SU-DHL-6 (cell line): ENCODE results near the gene STK10.

Source experiments
- H2AFZ ChIP-seq: fragments of 200-600 bp; sonication (generic); 2 replicates; pipeline ENCODE4 v1.6.1; 2014; ENCODE audit warnings: low read depth, mild to moderate bottlenecking, moderate library complexity, mixed read lengths, antibody characterized with exemption, low read length; ENCODE audit not compliant: severe bottlenecking
- H3F3A ChIP-seq: fragments of 200-600 bp; shearing (Covaris generic); 2 replicates; pipeline ENCODE4 v1.6.0; 2016; ENCODE audit warnings: antibody characterized with exemption, mild to moderate bottlenecking; ENCODE audit not compliant: insufficient read depth
- H3K27ac ChIP-seq: fragments of 200-600 bp; sonication (generic); 2 replicates; pipeline ENCODE4 v1.5.1; 2016; ENCODE audit warnings: low read depth, mild to moderate bottlenecking, low read length, moderate library complexity, mixed read lengths
- H3K27me3 ChIP-seq: fragments of 200-600 bp; sonication (generic), shearing (Covaris generic); 2 replicates; pipeline ENCODE4 v1.6.0; 2014; ENCODE audit warnings: mild to moderate bottlenecking, low read length
- H3K36me3 ChIP-seq: fragments of 200-600 bp; sonication (generic); 2 replicates; pipeline ENCODE4 v1.6.1; 2014; ENCODE audit warnings: mild to moderate bottlenecking, low read length, mixed read lengths
- H3K4me2 ChIP-seq: fragments of 300-600, 200-600 bp; shearing (Covaris generic), sonication (generic); 2 replicates; pipeline ENCODE4 v1.6.0; 2014; ENCODE audit warnings: low read length, low read depth, mild to moderate bottlenecking; ENCODE audit not compliant: poor library complexity, severe bottlenecking
- H3K4me3 ChIP-seq: fragments of 200-600 bp; sonication (generic); 2 replicates; pipeline ENCODE4 v1.5.1; 2014; ENCODE audit warnings: antibody characterized with exemption, low read length, mild to moderate bottlenecking, mixed read lengths; ENCODE audit not compliant: insufficient read depth, poor library complexity, severe bottlenecking
- H3K79me2 ChIP-seq: fragments of 200-600 bp; sonication (generic); 2 replicates; pipeline ENCODE4 v1.6.1; 2014; ENCODE audit warnings: mild to moderate bottlenecking, low read length, moderate library complexity; ENCODE audit not compliant: insufficient read depth
- H3K9ac ChIP-seq: fragments of 200-600 bp; sonication (generic); 2 replicates; pipeline ENCODE4 v1.7.0; 2014; ENCODE audit warnings: mild to moderate bottlenecking, low read length
- H3K9me2 ChIP-seq: fragments of 200-600 bp; sonication (generic); replicated peaks from 2 replicates; pipeline ENCODE4 v1.6.1; 2014; ENCODE audit warnings: low read length; ENCODE audit not compliant: insufficient read depth
- H3K9me3 ChIP-seq: fragments of 200-600 bp; sonication (generic); 2 replicates; pipeline ENCODE4 v1.6.1; 2014; ENCODE audit warnings: low read length, mixed read lengths; ENCODE audit not compliant: insufficient read depth
- H4K20me1 ChIP-seq: fragments of 200-600 bp; sonication (generic); 2 replicates; pipeline ENCODE4 v1.6.1; 2014; ENCODE audit warnings: low read depth, mild to moderate bottlenecking, antibody characterized with exemption, low read length, moderate library complexity, mixed read lengths
- CTCF ChIP-seq: fragments of 200-600 bp; sonication (generic); IDR thresholded peaks from one replicate; pipeline ENCODE4 v1.5.1; 2017; ENCODE audit warnings: antibody characterized with exemption, mild to moderate bottlenecking, low read length, moderate library complexity; ENCODE audit not compliant: insufficient read depth, poor library complexity, severe bottlenecking
- EZH2phosphoT487 ChIP-seq: fragments of 200-600 bp; sonication (generic), shearing (Covaris generic); conservative IDR thresholded peaks from 2 replicates; pipeline ENCODE4 v1.6.1; 2018; ENCODE audit warnings: mild to moderate bottlenecking, antibody characterized with exemption, low read length, moderate library complexity, mixed read lengths

Gene STK10

GRCh38 chr5:172050080-172050479 lies 137.9 kb downstream of the STK10 start:
- Histone ChIP-seq H3K27ac (no peak overlapping the region), H3K9me2 (no peaks in the 10 kb centered on the region), H3K9ac (no peak overlapping the region), H3F3A (no peaks in the 10 kb centered on the region), H3K79me2 (no peaks in the 10 kb centered on the region), H3K9me3 (no peaks in the 10 kb centered on the region), H2AFZ (no peak overlapping the region), H4K20me1 (no peaks in the 10 kb centered on the region), H3K27me3 (no peaks in the 10 kb centered on the region), H3K4me2 (no peak overlapping the region), H3K4me3 (no peak overlapping the region), H3K36me3 (0 out of 2 replicates have a peak, but pooled peaks cover 6% of the 10 kb centered on the region)
- TF ChIP-seq EZH2phosphoT487 (no peak), CTCF (no peak)

- Histone ChIP-seq H2AFZ (no peak overlapping the region), H4K20me1 (no peaks in the 10 kb centered on the region), H3K9ac (no peak overlapping the region), H3K79me2 (no peaks in the 10 kb centered on the region), H3K36me3 (0 out of 2 replicates have a peak, but pooled peaks cover 6% of the 10 kb centered on the region), H3K4me3 (no peak overlapping the region), H3K9me2 (no peaks in the 10 kb centered on the region), H3K4me2 (no peak overlapping the region), H3K27me3 (no peaks in the 10 kb centered on the region), H3K9me3 (no peaks in the 10 kb centered on the region), H3F3A (no peaks in the 10 kb centered on the region), H3K27ac (no peak overlapping the region)
- TF ChIP-seq CTCF, result no peak
- TF ChIP-seq EZH2phosphoT487, result no peak
These were observed 138.7 kb downstream of the STK10 start for GRCh38 chr5:172049226-172049796.

GRCh38 chr5:172048539-172049101 lies 139.4 kb downstream of the STK10 start:
- H3K9me3 ChIP-seq, result no peaks in the 10 kb centered on the region
- TF ChIP-seq CTCF (no peak), EZH2phosphoT487 (no peak)
- no peak overlapping the region for H3K9ac ChIP-seq
- H3K27me3 ChIP-seq, result no peaks in the 10 kb centered on the region
- H3K27ac ChIP-seq, result no peak overlapping the region
- no peak overlapping the region for H3K4me2 ChIP-seq
- no peaks in the 10 kb centered on the region for H3F3A ChIP-seq
- H3K36me3 ChIP-seq, result 0 out of 2 replicates have a peak, but pooled peaks cover 6% of the 10 kb centered on the region
- H3K4me3 ChIP-seq, result no peak overlapping the region
- no peaks in the 10 kb centered on the region for H3K79me2 ChIP-seq
- H2AFZ ChIP-seq, result no peak overlapping the region
- H3K9me2 ChIP-seq, result no peaks in the 10 kb centered on the region
- no peaks in the 10 kb centered on the region for H4K20me1 ChIP-seq
